Activated CD4-positive, alpha-beta T cell treated with anti-CD3 and anti-CD28 coated beads for 36 hours (primary cell): Measurements from ENCODE around the gene ABCB10. TPM values are rescaled to one million over a fixed set of nuclear protein-coding genes. Genes with fewer than 3 reads are reported as not detected.
A peak's percentile ranks its signal among the peaks of the same experiment; 100 is the strongest.
"Not testable (repeated sequence)": the region's sequence is repeated elsewhere in the genome, so short reads cannot be mapped to it uniquely, and the experiment has no call there.

ENCODE experiments used
- ATAC-seq: fragments of 200-7000 bp; cut with Tn5 transposase; one replicate; pipeline ENCODE4 v1.10.0; 2021; ENCODE audit warnings: mild to moderate bottlenecking, moderate library complexity
- CTCF ChIA-PET: fragments of 350-600 bp; sonication (Branson Sonifier 250); formaldehyde crosslinking; loops from one replicate; lab custom pipeline; 2021; ENCODE audit warnings: antibody characterized with exemption; lab: Charles Lee
- POLR2A ChIA-PET: fragments of 350-600 bp; sonication (Branson Sonifier 250); formaldehyde crosslinking; loops from one replicate; lab custom pipeline; 2021; ENCODE audit warnings: antibody characterized with exemption, inconsistent platforms; lab: Charles Lee
- DNase-seq: peaks from one replicate; pipeline ENCODE4 v3.0.0-alpha.2; 2020
- H3K27ac Mint-ChIP-seq: one replicate; pipeline ENCODE4 v1.8.0; 2021; ENCODE audit warnings: mixed read lengths
- H3K27me3 Mint-ChIP-seq: one replicate; pipeline ENCODE4 v1.8.0; 2021; ENCODE audit warnings: mixed read lengths
- H3K36me3 Mint-ChIP-seq: one replicate; pipeline ENCODE4 v1.8.0; 2021; ENCODE audit warnings: low read depth, mixed read lengths
- H3K4me1 Mint-ChIP-seq: one replicate; pipeline ENCODE4 v1.8.0; 2021; ENCODE audit warnings: mixed read lengths
- H3K4me3 Mint-ChIP-seq: one replicate; pipeline ENCODE4 v1.8.0; 2021; ENCODE audit warnings: mild to moderate bottlenecking, moderate library complexity, mixed read lengths
- H3K9me3 Mint-ChIP-seq: one replicate; pipeline ENCODE4 v1.8.0; 2021; ENCODE audit warnings: low read depth, mixed read lengths
- intact Hi-C, 2 experiments: fragments of 100-400 bp; cut with DNase I in 1 of 2; cut with micrococcal nuclease in 1 of 2; formaldehyde crosslinking; loops; one replicate each; pipeline versions ENCODE4 v1.14.2 to v1.15.1; 2022 to 2024; cut with DNase I, micrococcal nuclease
- total RNA-seq, 2 experiments: library from RNA; stranded (reverse); gene quantifications; one replicate each; pipeline ENCODE4 v1.2.3, GENCODE V29; 2021

The ABCB10 gene
- 10 to 100 TPM; 18.4 to 30.1 TPM for total RNA-seq

DNA sequence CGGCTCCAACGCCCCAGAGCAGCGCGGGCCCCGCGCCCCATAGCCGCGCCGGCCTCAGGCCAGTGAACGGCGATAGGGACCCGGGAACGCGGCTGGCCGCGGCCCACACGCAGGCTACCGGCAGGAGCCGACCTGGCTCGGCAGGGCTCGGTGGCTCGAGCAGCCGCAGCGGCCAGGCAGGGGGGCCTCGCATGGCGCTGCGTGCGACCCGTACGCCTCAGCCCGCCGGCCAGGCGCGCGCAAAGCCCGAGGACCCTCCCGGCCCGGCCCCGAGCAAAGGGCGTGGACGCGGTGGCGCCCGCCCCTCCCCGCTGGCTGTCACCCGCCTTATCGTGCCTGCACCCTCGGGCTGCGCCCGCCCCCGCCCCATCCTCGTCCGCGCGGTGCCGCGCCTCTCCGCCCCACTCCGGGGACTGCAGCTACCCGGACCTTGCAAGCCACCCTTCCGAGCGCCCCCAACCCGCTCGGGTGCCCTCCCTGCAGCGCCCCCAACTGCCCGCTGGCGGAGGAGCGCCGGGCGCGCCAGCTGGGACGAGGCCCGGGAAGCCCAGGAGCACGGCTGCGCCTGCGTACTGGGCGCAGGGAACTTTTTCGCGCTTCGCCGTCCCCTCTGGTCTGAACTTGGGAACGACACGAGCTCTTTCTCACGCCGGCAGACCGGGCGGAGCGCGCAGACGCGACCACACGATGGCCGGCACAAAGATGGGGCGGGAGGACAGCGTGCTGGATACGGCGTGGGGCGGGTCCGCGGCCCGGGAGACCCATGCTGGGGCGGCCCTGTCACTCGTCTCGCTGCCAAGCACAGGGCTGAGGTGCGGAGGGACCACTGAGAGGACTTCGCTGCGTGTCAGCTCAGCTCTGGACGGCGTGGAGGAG is at the start of gene ABCB10:
ABCB10 (minus strand) TSS at position 248 of the 876 bp plus-strand sequence; CDS start at position 193, 55 bp downstream.
- peak within 1 kb of the TSS; percentile 86 for H3K4me3 Mint-ChIP-seq
- intact Hi-C loops: loop anchor here (1.0 to 5.0 kb wide), 14 partner anchors 16 to 1084 kb away; partner anchors contain the start of genes NUP133 (in 2 of the 2), TAF5L (in 2 of the 2), URB2 (in 2 of the 2) and CCSAP (in 1 of the 2)
- H3K9me3 Mint-ChIP-seq: no peaks in the 10 kb centered on the region
- peaks cover 34% of the 10 kb centered on the region for H3K4me1 Mint-ChIP-seq
- peak; percentile 94 for DNase-seq
- H3K27ac Mint-ChIP-seq: peak within 1 kb of the TSS; percentile 89
- POLR2A ChIA-PET: interaction anchor here (0.6 to 2.2 kb wide), 4 partner anchors 21 to 68 kb away, joined by 3 to 7 read pairs (median 5); partner anchors contain the start of genes NUP133, TAF5L and URB2
- peak; percentile 83 for ATAC-seq
- no peaks in the 10 kb centered on the region for H3K27me3 Mint-ChIP-seq
- CTCF ChIA-PET: interaction anchor here (0.6 to 1.3 kb wide), 10 partner anchors 11 to 292 kb away, joined by 3 to 6 read pairs (median 3); no protein-coding TSS in a partner anchor
- H3K36me3 Mint-ChIP-seq: no peaks in the 10 kb centered on the region

DNA sequence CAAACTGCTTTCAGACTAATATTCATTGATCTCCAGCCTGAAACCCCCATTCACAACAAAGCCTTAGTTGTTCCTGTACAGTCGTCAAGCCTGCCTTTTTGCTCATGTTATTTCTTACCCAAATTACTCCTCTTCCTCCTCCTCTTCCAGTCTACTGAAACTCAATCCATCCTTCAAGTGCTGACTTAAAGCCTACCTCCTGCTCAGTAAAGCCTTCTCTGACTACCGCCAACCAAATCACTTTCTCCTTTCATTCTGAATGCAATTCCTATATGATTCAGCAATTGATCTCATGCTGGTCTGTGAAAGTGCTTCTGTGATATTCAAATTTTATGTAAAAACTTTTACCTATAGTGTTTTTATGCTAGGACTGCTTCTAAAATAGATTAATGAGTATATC is 48.9 kb upstream of the ABCB10 start:
- H3K27ac Mint-ChIP-seq: no peak overlapping the region
- H3K9me3 Mint-ChIP-seq: no peaks in the 10 kb centered on the region
- intact Hi-C loops: loop anchor here in 1 of 2 experiments (5.0 kb wide), 1 partner anchor 50 kb away; the partner anchor contains the start of gene ABCB10
- ChIA-PET CTCF (no interaction called here), POLR2A (no interaction called here)
- no peaks in the 10 kb centered on the region for H3K27me3 Mint-ChIP-seq
- DNase-seq (no peak), ATAC-seq (peak; percentile 83)
- peaks cover 66% of the 10 kb centered on the region for H3K36me3 Mint-ChIP-seq
- H3K4me1 Mint-ChIP-seq: peaks cover 9% of the 10 kb centered on the region
- H3K4me3 Mint-ChIP-seq: no peak overlapping the region

GRCh38 chr1:229603371-229604005 is 45.0 kb upstream of the ABCB10 start:
- Mint-ChIP-seq H3K27ac (no peak overlapping the region), H3K27me3 (no peaks in the 10 kb centered on the region), H3K9me3 (no peaks in the 10 kb centered on the region), H3K4me1 (peaks cover 15% of the 10 kb centered on the region), H3K4me3 (no peak overlapping the region), H3K36me3 (peaks cover 58% of the 10 kb centered on the region)
- DNase-seq: no peak
- ATAC-seq: no peak
- CTCF ChIA-PET: no interaction called here
- POLR2A ChIA-PET: no interaction called here
- intact Hi-C loops: no loop called here

GRCh38 chr1:229600229-229600628 is 41.7 kb upstream of the ABCB10 start:
- Mint-ChIP-seq H3K9me3 (no peaks in the 10 kb centered on the region), H3K36me3 (peaks cover 43% of the 10 kb centered on the region), H3K4me1 (peaks cover 16% of the 10 kb centered on the region), H3K27ac (peak overlapping the region; percentile 2), H3K27me3 (no peaks in the 10 kb centered on the region), H3K4me3 (no peak overlapping the region)
- POLR2A ChIA-PET: no interaction called here
- CTCF ChIA-PET: interaction anchor here (0.6 kb wide), 1 partner anchor 128 kb away, joined by 3 read pairs; no protein-coding TSS in a partner anchor
- ATAC-seq (peak; percentile 26), DNase-seq (no peak)
- intact Hi-C loops: no loop called here

DNA sequence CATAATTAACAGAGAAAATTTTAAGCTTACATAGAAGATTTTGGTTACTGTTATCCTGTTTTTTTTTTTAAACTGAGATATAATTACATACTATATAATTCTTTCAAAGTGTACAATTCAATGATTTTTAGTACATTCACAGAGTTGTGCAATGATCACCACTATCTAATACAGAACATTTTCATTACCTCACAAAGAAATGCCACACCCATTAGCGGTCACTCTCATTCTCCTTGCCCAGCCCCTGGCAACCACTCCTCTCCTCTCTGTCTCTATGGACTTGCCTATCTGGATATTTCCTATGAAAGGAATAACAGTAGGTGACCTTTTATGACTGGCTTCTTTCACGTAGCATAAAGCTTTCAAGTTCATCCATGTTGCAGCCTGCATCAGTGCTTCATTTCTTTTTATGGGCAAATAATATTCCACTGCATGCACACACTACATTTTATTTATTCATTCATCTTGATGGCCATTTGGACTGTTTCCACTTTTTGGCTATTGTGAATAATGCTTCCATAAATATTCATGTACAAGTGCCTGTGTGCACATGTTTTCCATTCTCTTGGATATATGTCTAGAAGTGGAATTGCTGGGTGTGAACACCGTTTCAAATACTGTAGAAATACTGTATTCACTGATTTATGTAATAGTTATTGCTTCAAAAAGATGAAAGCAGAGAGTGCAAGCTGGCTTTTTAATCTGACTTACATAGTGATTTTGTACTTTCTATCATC is 40.9 kb upstream of the ABCB10 start:
- H3K36me3 Mint-ChIP-seq: peaks cover 43% of the 10 kb centered on the region
- no peak overlapping the region for H3K27ac Mint-ChIP-seq
- intact Hi-C loops: no loop called here
- ChIA-PET CTCF (no interaction called here), POLR2A (no interaction called here)
- DNase-seq (no peak), ATAC-seq (no peak)
- peaks cover 16% of the 10 kb centered on the region for H3K4me1 Mint-ChIP-seq
- H3K9me3 Mint-ChIP-seq: no peaks in the 10 kb centered on the region
- H3K27me3 Mint-ChIP-seq: no peaks in the 10 kb centered on the region
- H3K4me3 Mint-ChIP-seq: no peak overlapping the region

- ATAC-seq (no peak), DNase-seq (no peak)
- intact Hi-C loops: no loop called here
- peaks cover 16% of the 10 kb centered on the region for H3K4me1 Mint-ChIP-seq
- no peaks in the 10 kb centered on the region for H3K9me3 Mint-ChIP-seq
- ChIA-PET POLR2A (no interaction called here), CTCF (interaction anchor here (0.8 kb wide), 2 partner anchors 15 to 27 kb away, joined by 3 read pairs; no protein-coding TSS in a partner anchor)
- no peak overlapping the region for H3K4me3 Mint-ChIP-seq
- peaks cover 45% of the 10 kb centered on the region for H3K36me3 Mint-ChIP-seq
- no peak overlapping the region for H3K27ac Mint-ChIP-seq
- no peaks in the 10 kb centered on the region for H3K27me3 Mint-ChIP-seq
Measured at GRCh38 chr1:229597877-229598276, 39.4 kb upstream of the ABCB10 start.

GRCh38 chr1:229596925-229597699 is 38.6 kb upstream of the ABCB10 start:
- Mint-ChIP-seq H3K9me3 (no peaks in the 10 kb centered on the region), H3K27ac (no peak overlapping the region), H3K27me3 (no peaks in the 10 kb centered on the region), H3K4me3 (no peak overlapping the region), H3K4me1 (peaks cover 16% of the 10 kb centered on the region), H3K36me3 (peaks cover 38% of the 10 kb centered on the region)
- CTCF ChIA-PET: interaction anchor here (0.7 to 0.8 kb wide), 3 partner anchors 14 to 33 kb away, joined by 3 read pairs; no protein-coding TSS in a partner anchor
- no peak for DNase-seq
- POLR2A ChIA-PET: no interaction called here
- intact Hi-C loops: no loop called here
- no peak for ATAC-seq

DNA sequence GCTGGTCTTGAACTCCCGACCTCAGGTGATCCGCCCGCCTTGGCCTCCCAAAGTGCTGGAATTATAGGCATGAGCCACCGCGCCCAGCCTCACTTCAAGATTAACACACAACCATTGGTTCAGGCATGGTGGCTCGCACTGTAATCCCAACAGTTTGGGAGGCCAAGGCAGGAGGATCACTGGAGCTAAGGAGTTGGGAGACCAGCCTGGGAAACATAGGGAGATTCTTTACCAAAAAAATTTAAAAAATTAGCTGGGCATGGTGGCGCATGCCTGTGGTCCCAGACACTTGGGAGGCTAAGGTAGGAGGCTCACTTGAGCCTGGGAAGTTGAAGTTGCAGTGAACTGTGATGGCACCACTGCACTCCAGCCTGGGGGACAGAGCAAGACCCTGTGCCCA is 37.4 kb upstream of the ABCB10 start:
- H3K27ac Mint-ChIP-seq, H3K9me3 Mint-ChIP-seq, H3K27me3 Mint-ChIP-seq, DNase-seq, intact Hi-C loops, POLR2A ChIA-PET, H3K4me3 Mint-ChIP-seq, ATAC-seq: not testable (repeated sequence)
- H3K4me1 Mint-ChIP-seq: peaks cover 13% of the 10 kb centered on the region
- CTCF ChIA-PET: interaction anchor here (0.7 kb wide), 1 partner anchor 32 kb away, joined by 3 read pairs; no protein-coding TSS in a partner anchor
- peaks cover 29% of the 10 kb centered on the region for H3K36me3 Mint-ChIP-seq

DNA sequence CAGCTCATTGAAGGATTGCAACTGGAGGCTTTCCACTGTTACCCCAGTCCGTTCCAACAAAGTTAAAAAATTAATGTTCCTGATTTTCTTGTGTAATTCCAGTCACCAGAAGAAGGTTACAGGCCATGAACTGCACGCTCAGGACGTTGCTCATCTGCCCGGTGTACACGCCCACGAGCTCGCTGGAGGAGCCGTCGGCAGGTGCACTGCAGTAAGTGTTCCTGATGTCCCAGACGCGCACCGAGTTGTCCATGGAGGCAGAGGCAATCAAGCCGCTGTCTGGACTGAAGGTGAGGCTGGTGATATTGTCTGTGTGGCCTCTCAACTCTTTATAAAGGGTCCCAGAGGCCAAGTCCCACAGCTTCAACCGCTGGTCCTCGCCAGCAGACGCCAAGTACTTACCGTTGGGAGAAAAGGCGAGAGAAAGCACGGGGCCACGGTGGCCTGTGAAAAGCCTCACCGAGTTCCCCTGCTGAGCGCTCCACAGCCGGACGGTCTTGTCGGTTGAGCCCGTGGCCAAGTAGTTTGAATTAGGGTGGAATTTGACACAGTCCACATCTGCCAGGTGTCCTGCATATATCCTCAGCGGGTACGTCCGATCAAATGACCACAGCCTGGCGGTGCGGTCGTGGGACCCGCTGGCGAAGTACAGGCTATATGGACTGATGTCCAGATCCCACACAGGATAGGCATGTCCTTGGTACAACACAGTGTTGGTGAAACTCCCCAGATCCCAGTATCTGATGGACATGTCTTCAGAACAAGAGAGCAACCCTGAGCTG is 35.9 kb upstream of the ABCB10 start:
- intact Hi-C loops: no loop called here
- ATAC-seq: no peak
- DNase-seq: no peak
- Mint-ChIP-seq H3K27me3 (no peaks in the 10 kb centered on the region), H3K36me3 (peaks cover 26% of the 10 kb centered on the region), H3K9me3 (no peaks in the 10 kb centered on the region), H3K4me1 (peaks cover 9% of the 10 kb centered on the region), H3K27ac (no peak overlapping the region), H3K4me3 (no peak overlapping the region)
- CTCF ChIA-PET: interaction anchor here (0.8 kb wide), 1 partner anchor 228 kb away, joined by 3 read pairs; no protein-coding TSS in a partner anchor
- POLR2A ChIA-PET: no interaction called here

DNA sequence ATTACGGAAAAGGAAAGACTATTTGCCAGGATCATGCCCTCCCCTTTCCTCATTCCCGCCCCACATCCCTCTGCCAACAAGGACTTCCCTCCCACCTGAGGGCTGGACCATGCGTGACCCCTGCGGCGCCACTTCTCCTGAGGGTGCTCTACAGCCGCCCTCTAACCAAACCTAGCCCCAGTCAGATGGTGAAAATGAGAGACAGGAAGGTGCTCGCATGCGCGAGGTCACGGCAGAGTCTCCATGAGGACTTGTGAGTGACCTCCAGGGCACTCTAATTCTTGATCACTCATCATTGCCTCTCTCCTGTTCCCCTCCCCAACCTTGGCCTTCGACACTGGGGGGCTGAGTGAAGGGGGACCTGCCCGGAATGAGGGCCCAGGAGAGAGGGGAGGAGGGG is 35.3 kb upstream of the ABCB10 start:
- Mint-ChIP-seq H3K36me3 (peaks cover 23% of the 10 kb centered on the region), H3K27me3 (no peaks in the 10 kb centered on the region), H3K27ac (no peak overlapping the region), H3K4me1 (peaks cover 9% of the 10 kb centered on the region), H3K4me3 (no peak overlapping the region), H3K9me3 (no peaks in the 10 kb centered on the region)
- intact Hi-C loops: no loop called here
- CTCF ChIA-PET: no interaction called here
- ATAC-seq (no peak), DNase-seq (no peak)
- POLR2A ChIA-PET: no interaction called here
